NB4 (cell line): Measurements from ENCODE around the gene DNAJA3.

Experiments used
- CTCF ChIP-seq: IDR thresholded peaks from one replicate; pipeline ENCODE4 v1.5.1; 2012; ENCODE audit warnings: low read depth, low read length
- POLR2A ChIP-seq: IDR thresholded peaks from 2 replicates; pipeline ENCODE4 v1.6.1; 2011; ENCODE audit warnings: mild to moderate bottlenecking; ENCODE audit not compliant: insufficient read length; ENCODE audit errors: extremely low read depth

DNA sequence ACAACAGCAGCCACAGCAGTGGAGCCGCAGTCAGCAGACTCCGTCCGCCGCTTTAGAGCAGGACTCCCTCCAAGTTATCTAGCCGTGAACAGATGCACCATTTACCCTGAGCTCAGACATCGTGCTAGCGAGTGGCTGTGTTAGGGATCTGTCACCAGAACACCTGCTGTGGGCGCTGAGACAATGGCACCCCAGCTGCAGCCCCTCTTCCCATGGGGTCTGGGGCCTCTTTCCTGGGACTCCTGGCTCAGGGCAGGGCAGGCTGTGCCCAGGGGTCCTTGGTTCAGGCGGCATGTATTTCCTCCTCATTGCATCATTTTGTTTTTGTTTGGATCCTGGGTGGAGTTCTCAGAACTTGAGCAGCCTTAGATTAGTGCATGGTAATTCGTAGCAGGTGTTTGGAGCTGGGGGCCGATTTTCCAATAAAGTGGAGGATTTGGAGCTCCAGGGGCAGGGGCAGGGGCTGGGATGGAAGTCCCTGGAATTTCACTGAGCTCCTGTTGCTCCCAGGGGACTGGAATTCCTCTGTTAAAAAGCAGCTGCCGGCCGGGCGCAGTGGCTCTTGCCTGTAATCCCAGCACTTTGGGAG lies 25.4 kb downstream of the DNAJA3 start:
- no peak for TF ChIP-seq CTCF
- no peak for TF ChIP-seq POLR2A
